Neutrophil (primary cell): ENCODE measurements around the gene KAT7.

Experiments
- H3K27ac ChIP-seq: fragments of 200-600 bp; sonication (generic); 2 replicates; pipeline ENCODE4 v1.5.1; 2016; ENCODE audit warnings: mild to moderate bottlenecking, moderate library complexity
- H3K27me3 ChIP-seq: fragments of 200-600 bp; sonication (generic); 2 replicates; pipeline ENCODE4 v1.6.0; 2016; ENCODE audit warnings: mild to moderate bottlenecking
- H3K36me3 ChIP-seq: fragments of 200-600 bp; sonication (generic); 2 replicates; pipeline ENCODE4 v1.5.1; 2017
- H3K4me1 ChIP-seq, 2 experiments: fragments of 200-600 bp in 1 of 2; sonication (generic) in 1 of 2; 1 replicate in 1 of 2; 2 replicates in 1 of 2; pipeline versions ENCODE4 v1.5.1 to v1.6.1; 2013 to 2016; ENCODE audit warnings: low read depth in 1 of 2, low read length in 1 of 2, mild to moderate bottlenecking in 1 of 2, moderate library complexity in 1 of 2; ENCODE audit not compliant: control insufficient read depth in 1 of 2, insufficient read depth in 1 of 2
- H3K4me3 ChIP-seq, 2 experiments: fragments of 200-600 bp in 1 of 2; sonication (generic) in 1 of 2; 1 replicate in 1 of 2; 2 replicates in 1 of 2; pipeline ENCODE4 v1.5.1; 2013 to 2016; ENCODE audit warnings: low read depth in 1 of 2, low read length in 1 of 2, mild to moderate bottlenecking in 1 of 2, moderate library complexity in 1 of 2
- H3K9me3 ChIP-seq: fragments of 200-600 bp; sonication (generic); 2 replicates; pipeline ENCODE4 v1.5.1; 2016
- CTCF ChIP-seq: fragments of 200-600 bp; sonication (generic); IDR thresholded peaks from 2 replicates; pipeline ENCODE4 v1.5.1; 2016; ENCODE audit warnings: antibody characterized with exemption

The KAT7 gene

GRCh38 chr17:49793309-49793708 lies 4.8 kb downstream of the KAT7 start:
- H3K27me3 ChIP-seq = no peaks in the 10 kb centered on the region
- H3K27ac ChIP-seq = no peak overlapping the region
- TF ChIP-seq CTCF = no peak
- H3K9me3 ChIP-seq = no peaks in the 10 kb centered on the region
- no peak overlapping the region for H3K4me3 ChIP-seq
- H3K4me1 ChIP-seq = peaks cover 8 to 9% of the 10 kb centered on the region in 2 experiments
- peaks cover 60% of the 10 kb centered on the region for H3K36me3 ChIP-seq

GRCh38 chr17:49795372-49795771 lies 6.9 kb downstream of the KAT7 start:
- Histone ChIP-seq H3K27me3 (no peaks in the 10 kb centered on the region), H3K4me1 (no peaks in the 10 kb centered on the region), H3K27ac (no peak overlapping the region), H3K36me3 (peaks cover 75% of the 10 kb centered on the region), H3K9me3 (no peaks in the 10 kb centered on the region), H3K4me3 (no peak overlapping the region)
- no peak for TF ChIP-seq CTCF

DNA sequence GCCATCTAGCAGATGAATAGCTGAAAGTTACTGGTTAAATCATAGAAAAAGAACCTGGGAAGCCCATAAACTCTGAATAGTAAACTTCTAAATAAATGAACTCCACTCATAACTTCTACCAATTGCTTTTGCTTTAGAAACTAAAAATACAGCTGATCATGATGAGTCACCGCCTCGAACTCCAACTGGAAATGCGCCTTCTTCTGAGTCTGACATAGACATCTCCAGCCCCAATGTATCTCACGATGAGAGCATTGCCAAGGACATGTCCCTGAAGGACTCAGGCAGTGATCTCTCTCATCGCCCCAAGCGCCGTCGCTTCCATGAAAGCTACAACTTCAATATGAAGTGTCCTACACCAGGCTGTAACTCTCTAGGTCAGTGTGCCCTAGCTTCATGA lies 9.7 kb downstream of the KAT7 start:
- Histone ChIP-seq H3K4me3 (no peak overlapping the region), H3K9me3 (no peaks in the 10 kb centered on the region), H3K27ac (no peak overlapping the region), H3K4me1 (no peaks in the 10 kb centered on the region), H3K27me3 (no peaks in the 10 kb centered on the region), H3K36me3 (peaks cover 83% of the 10 kb centered on the region)
- no peak for TF ChIP-seq CTCF

- peaks cover 81% of the 10 kb centered on the region for H3K36me3 ChIP-seq
- no peak overlapping the region for H3K4me3 ChIP-seq
- no peak for TF ChIP-seq CTCF
- no peaks in the 10 kb centered on the region for H3K9me3 ChIP-seq
- H3K27ac ChIP-seq = no peak overlapping the region
- H3K27me3 ChIP-seq = no peaks in the 10 kb centered on the region
- no peaks in the 10 kb centered on the region for H3K4me1 ChIP-seq
Observed at GRCh38 chr17:49798738-49799137, 10.3 kb downstream of the KAT7 start.

DNA sequence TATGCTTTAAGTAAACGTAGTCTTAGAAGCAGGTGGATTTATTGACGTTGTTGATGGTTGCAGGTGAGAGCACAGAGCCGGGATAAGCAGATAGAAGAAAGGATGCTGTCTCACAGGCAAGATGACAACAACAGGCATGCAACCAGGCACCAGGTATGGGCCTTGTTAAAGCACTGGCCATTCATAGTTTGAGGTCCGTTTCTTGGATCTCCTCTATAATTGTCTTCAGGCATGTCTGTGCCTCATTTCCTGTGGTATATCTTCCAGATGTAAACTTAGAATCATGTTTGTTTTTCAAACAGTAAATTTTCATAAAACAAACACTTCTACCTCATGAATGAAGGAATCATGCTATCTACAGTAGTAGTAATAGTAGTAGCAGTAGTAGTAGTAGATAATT lies 20.6 kb downstream of the KAT7 start:
- H3K4me1 ChIP-seq = no peaks in the 10 kb centered on the region
- H3K9me3 ChIP-seq = no peaks in the 10 kb centered on the region
- H3K27me3 ChIP-seq = no peaks in the 10 kb centered on the region
- H3K27ac ChIP-seq = no peak overlapping the region
- TF ChIP-seq CTCF = no peak
- peaks cover 95% of the 10 kb centered on the region for H3K36me3 ChIP-seq
- H3K4me3 ChIP-seq = no peak overlapping the region
